Transverse colon (tissue), 4 donors: ENCODE measurements around the gene DENND1A. TPM values are rescaled to one million over a fixed set of nuclear protein-coding genes. Genes with fewer than 3 reads are reported as not detected.

Experiments
- DNase-seq: peaks from one replicate; pipeline ENCODE4 v3.0.0-alpha.2; 2019
- H3K27ac ChIP-seq, 4 donors: fragments of 200-600 bp; sonication (generic); 2 replicates each; pipeline ENCODE4 v1.5.1; 2016 to 2018; ENCODE audit warnings: inconsistent platforms in 4 of 4
- H3K27me3 ChIP-seq: fragments of 200-600 bp; sonication (generic); 2 replicates; pipeline ENCODE4 v1.5.1; 2017; ENCODE audit warnings: inconsistent platforms
- H3K36me3 ChIP-seq, 4 donors: fragments of 200-600 bp; sonication (generic); 2 replicates each; pipeline ENCODE4 v1.5.1; 2017 to 2019; ENCODE audit warnings: inconsistent platforms in 4 of 4
- H3K4me1 ChIP-seq, 4 donors: fragments of 200-600 bp; sonication (generic); 2 replicates each; pipeline ENCODE4 v1.5.1; 2017 to 2020; ENCODE audit warnings: inconsistent platforms in 4 of 4
- H3K4me3 ChIP-seq, 4 donors: fragments of 200-600 bp; sonication (generic); 1 replicate in 1 of 4; 2 replicates in 3 of 4; pipeline versions ENCODE4 v1.5.1 to v1.6.1; 2017 to 2019; ENCODE audit warnings: inconsistent platforms in 4 of 4
- H3K9me3 ChIP-seq, 2 donors: fragments of 200-600 bp; sonication (generic); 2 replicates each; pipeline ENCODE4 v1.5.1; 2017 to 2019; ENCODE audit warnings: inconsistent platforms in 2 of 2
- CTCF ChIP-seq, 5 experiments: fragments of 200-600 bp in 3 of 5; fragments of 450-650 bp in 2 of 5; sonication (generic) in 3 of 5; IDR thresholded peaks; 1 replicate in 2 of 5; 2 replicates in 3 of 5; pipeline ENCODE4 v1.5.1; 2016 to 2017; ENCODE audit warnings: antibody characterized with exemption in 5 of 5, inconsistent platforms in 3 of 5, mild to moderate bottlenecking in 2 of 5, moderate library complexity in 1 of 5
- EP300 ChIP-seq: sonication (generic); formaldehyde crosslinking; IDR thresholded peaks from one replicate; pipeline ENCODE4 v1.6.1; 2017; ENCODE audit warnings: antibody characterized with exemption, low read depth
- POLR2A ChIP-seq: fragments of 450-650 bp; IDR thresholded peaks from one replicate; pipeline ENCODE4 v1.6.1; 2016; ENCODE audit warnings: antibody characterized with exemption, mild to moderate bottlenecking, moderate library complexity
- POLR2AphosphoS5 ChIP-seq, 3 donors: sonication (generic); formaldehyde crosslinking; IDR thresholded peaks; one replicate each; pipeline ENCODE4 v1.6.1; 2016; ENCODE audit warnings: antibody characterized with exemption in 3 of 3
- WGBS, 2 donors: methylation state at CpG; one replicate each; pipeline ENCODE4 v1.1.5; 2018; ENCODE audit warnings: low coverage in 1 of 2; 5-methylcytosine and 5-hydroxymethylcytosine counted together
- in situ Hi-C, 4 donors: fragments of 200-750 bp; cut with MboI; loops; one replicate each; pipeline versions ENCODE4 v1.15.0 to v1.15.1; 2017; ENCODE audit warnings: low sequenced_read_pairs in 3 of 4, low pct_ligation_motif_present in 1 of 4, low pct_unique_long_range_greater_than_20kb in 1 of 4
- intact Hi-C: fragments of 100-400 bp; cut with DNase I; formaldehyde crosslinking; loops from one replicate; pipeline ENCODE4 v1.15.1; 2023; ENCODE audit warnings: low total_unique reads
- total RNA-seq, 4 donors: library from RNA; depleted of rRNA; stranded (reverse); fragments of >200 nt; gene quantifications; one replicate each; pipeline ENCODE4 v1.1.0, GENCODE V29; 2016

DENND1A gene
- total RNA-seq, 4 donors from 2014 or later = 12.5 to 78.6 (median 40.0) TPM

- no peak overlapping the region for H3K27ac ChIP-seq
- intact Hi-C loops (no loop called here), in situ Hi-C loops (no loop called here)
- no peaks in the 10 kb centered on the region for H3K36me3 ChIP-seq
- H3K9me3 ChIP-seq = no peaks in the 10 kb centered on the region
- WGBS, 2 donors = 88 to 100% methylated on average over 1 to 4 of the region's 4 CpGs
- DNase-seq = no peak
- no peak for TF ChIP-seq CTCF (IDR thresholded peaks at IDR 0.05)
- TF ChIP-seq POLR2AphosphoS5 (IDR thresholded peaks at IDR 0.05) = no peak
- no peak for TF ChIP-seq POLR2A
- no peak for TF ChIP-seq EP300
- no peaks in the 10 kb centered on the region for H3K27me3 ChIP-seq
- no peak overlapping the region for H3K4me3 ChIP-seq
- H3K4me1 ChIP-seq = peaks cover 0 to 31% (median 0%) of the 10 kb centered on the region in 4 donors
These were observed 173.3 kb downstream of the DENND1A start for GRCh38 chr9:123756484-123757106.

- Histone ChIP-seq H3K27ac (no peak overlapping the region), H3K36me3 (no peaks in the 10 kb centered on the region), H3K4me1 (peaks cover 0 to 30% (median 0%) of the 10 kb centered on the region in 4 donors), H3K4me3 (no peak overlapping the region), H3K27me3 (no peaks in the 10 kb centered on the region), H3K9me3 (no peaks in the 10 kb centered on the region)
- TF ChIP-seq POLR2AphosphoS5 (IDR thresholded peaks at IDR 0.05) (no peak), CTCF (IDR thresholded peaks at IDR 0.05) (no peak), EP300 (no peak), POLR2A (no peak)
- DNase-seq = no peak
- intact Hi-C loops (no loop called here), in situ Hi-C loops (no loop called here)
- WGBS, 2 donors = 83 to 93% methylated on average over 2 of the region's 2 CpGs
These were observed 176.2 kb downstream of the DENND1A start for GRCh38 chr9:123753669-123754258.

DNA sequence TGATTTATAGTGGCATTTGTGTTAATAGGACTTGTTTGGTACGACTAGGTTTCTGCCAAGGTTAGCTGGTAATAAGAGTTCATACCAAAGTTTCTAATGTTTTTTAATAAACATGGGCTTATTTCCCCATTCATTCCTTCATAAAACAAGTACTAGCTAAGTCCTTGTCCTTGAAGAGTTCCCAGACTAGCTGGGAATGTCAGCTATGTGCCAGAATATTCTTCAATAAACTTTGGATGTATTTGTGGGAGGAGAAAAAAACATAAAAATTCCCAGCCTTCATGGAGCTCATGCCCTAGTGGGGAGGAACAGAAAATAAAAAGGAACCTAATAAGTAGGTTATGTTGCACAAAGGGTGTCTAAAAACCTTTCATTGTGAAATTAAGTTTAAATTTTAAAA, 176.9 kb downstream of the DENND1A start:
- TF ChIP-seq CTCF (IDR thresholded peaks at IDR 0.05) (no peak), POLR2A (no peak), EP300 (no peak), POLR2AphosphoS5 (IDR thresholded peaks at IDR 0.05) (no peak)
- DNase-seq = no peak
- no peaks in the 10 kb centered on the region for H3K36me3 ChIP-seq
- 50% methylated on average over 1 of the region's 1 CpG for WGBS, 2 donors
- H3K27ac ChIP-seq = no peak overlapping the region
- H3K27me3 ChIP-seq = no peaks in the 10 kb centered on the region
- intact Hi-C loops = no loop called here
- peaks cover 0 to 30% (median 0%) of the 10 kb centered on the region in 4 donors for H3K4me1 ChIP-seq
- H3K9me3 ChIP-seq = no peaks in the 10 kb centered on the region
- in situ Hi-C loops = no loop called here
- no peak overlapping the region for H3K4me3 ChIP-seq

DNA sequence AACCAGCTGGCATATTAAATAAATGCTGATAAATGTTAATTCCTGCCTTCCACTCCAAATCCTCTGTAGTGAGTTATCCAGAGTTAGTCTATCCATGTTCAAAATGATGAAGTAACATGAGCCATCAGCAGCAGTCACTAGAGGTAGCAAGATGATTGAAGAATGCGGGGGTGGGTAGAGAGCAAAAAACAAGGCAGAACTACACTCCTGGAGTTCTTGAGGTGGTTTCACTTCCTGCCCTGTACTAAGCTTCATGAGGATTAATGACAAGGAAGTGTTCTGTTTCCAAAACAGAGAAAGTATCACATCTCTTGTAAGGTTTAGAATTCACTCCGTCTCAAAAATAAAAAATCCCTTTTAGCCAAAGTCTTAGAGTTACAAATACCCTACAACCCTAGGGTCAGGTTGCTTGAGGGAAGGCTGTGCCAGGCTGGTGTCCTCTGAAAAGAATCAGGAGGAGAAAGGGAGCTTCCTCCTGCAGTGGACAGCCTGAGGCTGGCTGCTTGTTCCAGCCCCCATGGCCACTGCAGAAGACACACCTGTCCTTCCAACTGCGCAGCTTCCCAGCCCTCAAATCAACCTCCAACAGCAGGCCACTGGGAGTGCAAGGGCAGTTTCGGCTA, 180.2 kb downstream of the DENND1A start:
- TF ChIP-seq POLR2A (no peak), EP300 (no peak), POLR2AphosphoS5 (IDR thresholded peaks at IDR 0.05) (no peak)
- no peaks in the 10 kb centered on the region for H3K9me3 ChIP-seq
- H3K36me3 ChIP-seq = no peaks in the 10 kb centered on the region
- no peak for DNase-seq
- in situ Hi-C loops (no loop called here), intact Hi-C loops (no loop called here)
- H3K27me3 ChIP-seq = no peaks in the 10 kb centered on the region
- no peak overlapping the region for H3K4me3 ChIP-seq
- peaks cover 0 to 17% (median 0%) of the 10 kb centered on the region in 4 donors for H3K4me1 ChIP-seq
- H3K27ac ChIP-seq = no peak overlapping the region
- 78 to 83% methylated on average over 3 to 4 of the region's 4 CpGs for WGBS, 2 donors
